GM12874 (cell line): Measurements from ENCODE around the gene MCMBP.

Experiments
- CTCF ChIP-seq: IDR thresholded peaks from 2 replicates; pipeline ENCODE4 v1.5.1; 2011; ENCODE audit warnings: low read depth, mild to moderate bottlenecking, control low read depth, low read length, moderate library complexity; ENCODE audit not compliant: insufficient read depth

MCMBP gene

GRCh38 chr10:119826771-119827170 lies 45.9 kb downstream of the MCMBP start:
- TF ChIP-seq CTCF: no peak

GRCh38 chr10:119824299-119824698 lies 48.3 kb downstream of the MCMBP start:
- no peak for TF ChIP-seq CTCF

- TF ChIP-seq CTCF: no peak
These were observed 51.5 kb downstream of the MCMBP start for GRCh38 chr10:119821182-119821581.

GRCh38 chr10:119818889-119819270 lies 53.8 kb downstream of the MCMBP start:
- no peak for TF ChIP-seq CTCF

- TF ChIP-seq CTCF: no peak
These were observed 54.4 kb downstream of the MCMBP start for GRCh38 chr10:119817991-119818888.

- TF ChIP-seq CTCF: no peak
These were observed 57.0 kb downstream of the MCMBP start for GRCh38 chr10:119815671-119816070.

- TF ChIP-seq CTCF: no peak
These were observed 60.0 kb downstream of the MCMBP start for GRCh38 chr10:119812684-119813083.
